GM06990 (cell line): ENCODE data around the gene FAM161A.
A peak's percentile ranks its signal among the peaks of the same experiment; 100 is the strongest.
"Not testable (repeated sequence)": the region's sequence is repeated elsewhere in the genome, so short reads cannot be mapped to it uniquely, and the experiment has no call there.

Source experiments
- DNase-seq: peaks from one replicate; pipeline ENCODE4 v3.0.0-alpha.2; 2011; ENCODE audit not compliant: insufficient read length; ENCODE audit errors: extremely low read depth
- H3K27me3 ChIP-seq: replicated peaks from 2 replicates; pipeline ENCODE4 v1.6.0; 2011; ENCODE audit warnings: low read length; ENCODE audit not compliant: control insufficient read depth, insufficient read depth
- H3K36me3 ChIP-seq: 2 replicates; pipeline ENCODE4 v1.5.1; 2011; ENCODE audit warnings: low read length; ENCODE audit not compliant: control insufficient read depth, insufficient read depth
- H3K4me3 ChIP-seq: replicated peaks from 2 replicates; pipeline ENCODE4 v1.5.1; 2011; ENCODE audit warnings: low read depth, mild to moderate bottlenecking, control low read depth, low read length
- TF ChIP-seq, protein P1 (sequence below): IDR thresholded peaks from 2 replicates; pipeline ENCODE4 v1.5.1; 2011; ENCODE audit warnings: low read length, control low read depth, mild to moderate bottlenecking, inconsistent platforms; ENCODE audit not compliant: insufficient read depth, poor library complexity, severe bottlenecking

Gene FAM161A

GRCh38 chr2:61885896-61886603, 32.2 kb upstream of the FAM161A start:
- no peak for DNase-seq
- H3K4me3 ChIP-seq: peak overlapping the region; percentile 95
- TF ChIP-seq, protein P1, sequence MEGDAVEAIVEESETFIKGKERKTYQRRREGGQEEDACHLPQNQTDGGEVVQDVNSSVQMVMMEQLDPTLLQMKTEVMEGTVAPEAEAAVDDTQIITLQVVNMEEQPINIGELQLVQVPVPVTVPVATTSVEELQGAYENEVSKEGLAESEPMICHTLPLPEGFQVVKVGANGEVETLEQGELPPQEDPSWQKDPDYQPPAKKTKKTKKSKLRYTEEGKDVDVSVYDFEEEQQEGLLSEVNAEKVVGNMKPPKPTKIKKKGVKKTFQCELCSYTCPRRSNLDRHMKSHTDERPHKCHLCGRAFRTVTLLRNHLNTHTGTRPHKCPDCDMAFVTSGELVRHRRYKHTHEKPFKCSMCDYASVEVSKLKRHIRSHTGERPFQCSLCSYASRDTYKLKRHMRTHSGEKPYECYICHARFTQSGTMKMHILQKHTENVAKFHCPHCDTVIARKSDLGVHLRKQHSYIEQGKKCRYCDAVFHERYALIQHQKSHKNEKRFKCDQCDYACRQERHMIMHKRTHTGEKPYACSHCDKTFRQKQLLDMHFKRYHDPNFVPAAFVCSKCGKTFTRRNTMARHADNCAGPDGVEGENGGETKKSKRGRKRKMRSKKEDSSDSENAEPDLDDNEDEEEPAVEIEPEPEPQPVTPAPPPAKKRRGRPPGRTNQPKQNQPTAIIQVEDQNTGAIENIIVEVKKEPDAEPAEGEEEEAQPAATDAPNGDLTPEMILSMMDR: no peak
- H3K27me3 ChIP-seq: no peaks in the 10 kb centered on the region
- peaks cover 8% of the 10 kb centered on the region for H3K36me3 ChIP-seq

DNA sequence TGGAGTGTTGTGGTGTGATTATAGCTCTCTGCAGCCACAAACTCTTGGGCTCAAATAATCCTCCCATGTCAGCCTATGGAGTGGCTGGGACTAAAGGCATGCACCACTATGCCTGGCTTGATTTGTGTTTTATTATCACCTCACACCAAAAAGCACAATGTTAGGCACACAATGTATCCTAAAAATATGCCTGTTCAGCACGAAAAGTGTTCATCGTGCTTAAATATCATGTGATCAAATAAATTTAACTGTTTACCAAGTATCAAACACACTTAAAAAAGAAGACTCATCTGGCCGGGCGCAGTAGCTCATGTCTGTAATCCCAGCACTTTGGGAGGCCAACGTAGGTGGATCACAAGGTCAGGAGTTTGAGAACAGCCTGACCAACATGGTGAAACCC, 29.0 kb upstream of the FAM161A start:
- peaks cover 12% of the 10 kb centered on the region for H3K36me3 ChIP-seq
- no peaks in the 10 kb centered on the region for H3K27me3 ChIP-seq
- DNase-seq: no peak
- no peak overlapping the region for H3K4me3 ChIP-seq
- TF ChIP-seq, protein P1: no peak

DNA sequence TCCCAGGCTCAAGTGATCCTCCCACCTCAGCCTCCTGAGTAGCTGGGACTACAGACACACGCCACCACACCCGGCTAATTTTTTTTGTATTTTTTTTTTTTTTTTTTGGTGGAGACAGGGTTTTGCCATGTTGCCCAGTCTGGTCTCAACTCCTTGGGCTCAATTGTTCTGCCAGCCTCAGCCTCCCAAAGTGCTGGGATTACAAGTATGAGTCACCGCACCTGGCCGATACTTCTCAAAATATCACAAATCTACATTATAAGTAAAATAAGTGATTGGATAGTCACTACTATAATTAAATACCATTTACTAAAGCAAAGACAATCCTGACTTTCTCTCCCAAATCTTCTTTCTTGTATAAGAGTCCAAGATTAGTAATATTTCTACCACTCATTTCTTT, 25.5 kb upstream of the FAM161A start:
- not testable (repeated sequence) for H3K27me3 ChIP-seq, H3K4me3 ChIP-seq, DNase-seq
- H3K36me3 ChIP-seq: peaks cover 10% of the 10 kb centered on the region

- no peak for DNase-seq
- H3K36me3 ChIP-seq: peaks cover 10% of the 10 kb centered on the region
- TF ChIP-seq, protein P1: no peak
- H3K4me3 ChIP-seq: no peak overlapping the region
- H3K27me3 ChIP-seq: no peaks in the 10 kb centered on the region
These were observed 24.9 kb upstream of the FAM161A start for GRCh38 chr2:61878761-61879160.

- no peak overlapping the region for H3K4me3 ChIP-seq
- H3K27me3 ChIP-seq: no peaks in the 10 kb centered on the region
- DNase-seq: no peak
- TF ChIP-seq, protein P1: no peak
- peaks cover 8% of the 10 kb centered on the region for H3K36me3 ChIP-seq
These were observed 23.8 kb upstream of the FAM161A start for GRCh38 chr2:61877571-61878245.

GRCh38 chr2:61876400-61876799, 22.5 kb upstream of the FAM161A start:
- TF ChIP-seq, protein P1: no peak
- H3K4me3 ChIP-seq: no peak overlapping the region
- no peak for DNase-seq
- peaks cover 4% of the 10 kb centered on the region for H3K36me3 ChIP-seq
- H3K27me3 ChIP-seq: no peaks in the 10 kb centered on the region

GRCh38 chr2:61866482-61867089, 12.7 kb upstream of the FAM161A start:
- not testable (repeated sequence) for DNase-seq, H3K27me3 ChIP-seq, H3K4me3 ChIP-seq
- peaks cover 12% of the 10 kb centered on the region for H3K36me3 ChIP-seq
